Urinary bladder (tissue), 4 donors: Measurements from ENCODE around the gene TMED1. TPM values are rescaled to one million over a fixed set of nuclear protein-coding genes. Genes with fewer than 3 reads are reported as not detected.

Experiments
- DNase-seq: peaks from one replicate; pipeline ENCODE4 v3.0.0-alpha.2; 2015; ENCODE audit errors: extremely low spot score
- H3K27ac ChIP-seq: one replicate; pipeline ENCODE4 v1.5.1; 2013; ENCODE audit warnings: low read depth, mild to moderate bottlenecking, moderate library complexity
- H3K36me3 ChIP-seq: one replicate; pipeline ENCODE4 v1.6.1; 2013; ENCODE audit warnings: mild to moderate bottlenecking, moderate library complexity; ENCODE audit not compliant: insufficient read depth
- H3K4me1 ChIP-seq: one replicate; pipeline ENCODE4 v1.6.1; 2013; ENCODE audit warnings: mild to moderate bottlenecking, moderate library complexity; ENCODE audit not compliant: insufficient read depth
- H3K4me3 ChIP-seq: one replicate; pipeline ENCODE4 v1.5.1; 2013; ENCODE audit warnings: low read depth, low read length
- WGBS: extraction: QIAGEN DNeasy Blood & Tissue Kit; methylation state at CpG from one replicate; pipeline ENCODE4 v1.1.7; 2013; 5-methylcytosine and 5-hydroxymethylcytosine counted together
- polyA plus RNA-seq: library from polyadenylated mRNA; stranded (reverse); fragments of 200-250 nt; gene quantifications from one replicate; pipeline ENCODE4 v1.2.3, GENCODE V29; 2013
- small RNA-seq: library from RNA; depleted of rRNA; stranded (forward); fragments of <200 nt; gene quantifications from one replicate; pipeline ENCODE3, GENCODE V24; 2014
- total RNA-seq: library from RNA; depleted of rRNA; stranded (reverse); fragments of >200 nt; gene quantifications from one replicate; pipeline ENCODE4 v1.2.3, GENCODE V29; 2014
- donor health status: healthy with polysubstance abuse.
- donor health status: healthy.

Gene TMED1
- total and polyA plus RNA-seq, 2 donors = 23.5 to 41.6 TPM

DNA sequence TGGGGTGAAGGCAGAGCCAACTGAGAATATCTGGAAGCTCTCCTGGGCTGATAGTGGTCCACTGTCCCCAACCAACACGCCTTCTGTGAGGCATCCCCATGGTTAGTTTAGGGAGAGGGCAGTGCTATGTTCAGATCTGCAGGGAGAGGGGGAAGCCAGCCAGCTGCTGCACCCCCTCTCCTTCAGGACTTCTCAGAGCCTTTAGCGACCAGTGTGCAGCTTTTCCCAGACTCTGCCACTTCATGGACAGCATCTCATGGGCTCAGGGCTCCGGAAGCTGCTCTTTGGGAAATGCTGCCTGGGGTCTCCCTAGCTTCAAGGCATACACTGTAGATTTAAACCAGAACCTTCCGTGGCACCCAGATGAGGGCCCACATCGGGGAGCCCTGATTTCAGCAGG, 33.5 kb downstream of the TMED1 start:
- H3K4me3 ChIP-seq = no peak overlapping the region
- no peak overlapping the region for H3K27ac ChIP-seq
- H3K36me3 ChIP-seq = peaks cover 6% of the 10 kb centered on the region
- WGBS = 97% methylated on average over 5 of the region's 5 CpGs
- no peaks in the 10 kb centered on the region for H3K4me1 ChIP-seq
- DNase-seq = no peak

- 52% methylated on average over 9 of the region's 9 CpGs for WGBS
- H3K36me3 ChIP-seq = peaks cover 6% of the 10 kb centered on the region
- no peak overlapping the region for H3K27ac ChIP-seq
- no peak for DNase-seq
- H3K4me3 ChIP-seq = no peak overlapping the region
- no peaks in the 10 kb centered on the region for H3K4me1 ChIP-seq
Measured at GRCh38 chr19:10800488-10800887, 35.5 kb downstream of the TMED1 start.

DNA sequence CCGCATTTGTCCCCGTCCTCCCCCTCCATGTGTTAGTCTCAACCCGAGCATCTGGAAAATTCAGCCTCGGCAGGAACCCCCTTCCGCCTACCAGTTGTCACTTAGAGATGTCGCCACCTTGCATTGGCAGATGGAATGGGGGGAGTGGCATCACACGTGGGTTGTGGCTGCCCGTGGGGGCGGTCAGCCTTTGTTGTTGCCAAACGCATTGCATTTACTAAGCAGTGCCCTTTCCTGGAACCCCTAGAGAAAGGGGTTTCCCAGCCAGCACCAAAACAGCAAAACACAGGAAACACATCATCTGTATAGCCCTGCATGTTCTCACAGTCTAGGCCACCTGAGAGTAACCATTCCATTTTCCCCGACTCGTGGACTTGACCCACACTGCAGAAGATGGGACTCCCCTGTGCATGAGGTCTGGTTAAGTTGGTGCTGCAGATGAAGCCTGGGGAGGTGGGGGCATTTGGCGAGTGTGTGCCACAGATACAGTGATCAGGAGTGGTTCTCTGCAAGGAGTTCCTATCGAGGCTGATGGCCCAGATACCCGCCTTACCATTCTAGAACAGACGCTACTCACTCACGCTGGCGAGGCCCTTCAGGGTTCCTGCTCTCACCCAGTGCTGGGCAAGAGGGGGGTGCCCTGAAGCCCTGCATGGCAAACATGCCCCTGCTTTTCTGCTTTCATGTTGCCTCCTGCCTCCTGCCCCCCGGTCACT, 38.3 kb downstream of the TMED1 start:
- no peaks in the 10 kb centered on the region for H3K4me1 ChIP-seq
- WGBS = 73% methylated on average over 19 of the region's 19 CpGs
- H3K36me3 ChIP-seq = peaks cover 4% of the 10 kb centered on the region
- no peak for DNase-seq
- H3K4me3 ChIP-seq = no peak overlapping the region
- H3K27ac ChIP-seq = no peak overlapping the region

GRCh38 chr19:10797078-10797477, 38.9 kb downstream of the TMED1 start:
- no peak overlapping the region for H3K27ac ChIP-seq
- no peak for DNase-seq
- H3K4me1 ChIP-seq = no peaks in the 10 kb centered on the region
- H3K36me3 ChIP-seq = peaks cover 4% of the 10 kb centered on the region
- 81% methylated on average over 14 of the region's 14 CpGs for WGBS
- H3K4me3 ChIP-seq = no peak overlapping the region

DNA sequence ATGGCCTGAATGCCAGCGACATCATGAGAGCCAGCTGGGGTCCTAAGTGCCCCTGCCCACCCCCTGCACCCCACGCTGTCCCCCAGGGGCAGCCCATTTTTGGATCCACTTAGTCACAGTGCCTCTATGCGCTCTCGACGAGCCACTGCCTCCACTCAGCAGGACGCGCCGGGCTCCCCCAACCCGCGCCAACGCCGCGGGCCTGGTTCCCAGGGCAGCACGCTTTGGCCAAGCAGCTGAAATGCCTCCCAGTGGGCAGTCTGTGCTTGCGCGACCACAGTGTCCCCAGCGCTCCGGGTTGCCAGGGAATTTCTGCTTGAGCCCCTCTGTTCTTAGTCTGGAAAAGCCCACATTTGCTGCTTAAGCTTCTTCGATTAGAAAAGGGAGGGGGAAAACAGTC, 39.4 kb downstream of the TMED1 start:
- no peak overlapping the region for H3K27ac ChIP-seq
- peaks cover 4% of the 10 kb centered on the region for H3K36me3 ChIP-seq

GRCh38 chr19:10789866-10790265, 46.1 kb downstream of the TMED1 start:
- H3K36me3 ChIP-seq = peaks cover 10% of the 10 kb centered on the region

More for the DNA sequence above, 39.4 kb downstream of the TMED1 start:
- H3K4me1 ChIP-seq = no peaks in the 10 kb centered on the region
- no peak overlapping the region for H3K4me3 ChIP-seq
- no peak for DNase-seq
- WGBS = 90% methylated on average over 19 of the region's 19 CpGs

DNA sequence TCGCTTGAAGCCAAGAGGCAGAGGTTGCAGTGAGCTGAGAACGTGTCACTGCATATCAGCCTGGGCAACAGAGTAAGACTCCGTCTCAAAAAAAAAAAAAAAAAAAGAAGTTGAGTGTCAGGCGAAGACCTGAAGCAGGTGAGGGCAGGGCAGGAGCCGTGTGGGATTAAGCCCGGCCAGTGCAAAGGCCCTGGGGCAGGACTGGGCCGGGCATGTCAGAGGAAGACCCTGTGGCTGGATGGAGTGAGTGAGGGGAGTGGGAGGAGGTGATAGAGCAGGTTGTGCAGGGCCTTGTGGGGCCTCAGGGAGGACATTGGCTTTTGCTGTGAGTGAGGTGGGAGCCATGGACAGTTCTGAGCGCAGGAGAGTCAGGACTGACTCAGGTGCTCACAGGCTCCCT, 47.9 kb downstream of the TMED1 start:
- Histone ChIP-seq H3K36me3 (peaks cover 12% of the 10 kb centered on the region), H3K4me3 (no peak overlapping the region), H3K4me1 (no peaks in the 10 kb centered on the region), H3K27ac (no peak overlapping the region)
- WGBS = 95% methylated on average over 8 of the region's 8 CpGs
- no peak for DNase-seq

More at GRCh38 chr19:10789866-10790265, 46.1 kb downstream of the TMED1 start:
- no peak overlapping the region for H3K27ac ChIP-seq
- no peaks in the 10 kb centered on the region for H3K4me1 ChIP-seq
- 95% methylated on average over 10 of the region's 10 CpGs for WGBS
- H3K4me3 ChIP-seq = no peak overlapping the region
- no peak for DNase-seq

DNA sequence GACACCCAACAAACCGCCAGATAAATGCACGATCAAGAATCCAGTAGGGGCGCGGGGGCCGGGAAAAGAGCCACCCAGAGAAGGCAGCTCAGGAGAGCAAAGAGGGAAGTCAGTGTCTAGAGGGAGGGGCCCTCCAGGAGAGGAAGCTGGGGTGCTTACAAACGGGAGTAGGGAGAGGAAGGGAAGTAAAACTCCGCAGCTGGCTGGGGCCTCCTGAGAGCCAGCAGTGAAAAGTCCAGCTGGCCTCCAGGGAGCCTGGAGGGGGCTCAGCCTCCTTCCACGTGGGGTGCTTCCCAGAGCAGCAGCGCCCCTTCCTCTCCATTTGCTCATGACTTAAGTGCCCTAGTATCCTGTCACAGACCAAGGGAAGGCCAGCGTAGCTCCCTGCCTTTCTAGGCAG, 51.8 kb downstream of the TMED1 start:
- DNase-seq = no peak
- H3K4me3 ChIP-seq = no peak overlapping the region
- no peak overlapping the region for H3K27ac ChIP-seq
- no peaks in the 10 kb centered on the region for H3K4me1 ChIP-seq
- 74% methylated on average over 10 of the region's 10 CpGs for WGBS
- H3K36me3 ChIP-seq = peaks cover 8% of the 10 kb centered on the region

- WGBS = 89% methylated on average over 13 of the region's 13 CpGs
- no peak overlapping the region for H3K27ac ChIP-seq
- H3K36me3 ChIP-seq = peaks cover 6% of the 10 kb centered on the region
- H3K4me1 ChIP-seq = no peaks in the 10 kb centered on the region
- DNase-seq = no peak
- H3K4me3 ChIP-seq = no peak overlapping the region
Measured at GRCh38 chr19:10782795-10783194, 53.2 kb downstream of the TMED1 start.

Small RNA genes lying within 50 kb of the gene (small RNA-seq; reads per million reads assigned to genes)
- 0.41 reads per million, percentile 34 among the genes with 10 or more reads in this experiment for gene MIR199A1
- not detected for gene MIR6793

Other genes starting within 250 kb of the TMED1 start
- gene AP1M2, start 248.9 kb downstream of the TMED1 start, total RNA-seq = 9.4 TPM
- gene AP1M2, start 248.9 kb downstream of the TMED1 start, polyA plus RNA-seq = 9.3 TPM
- gene SLC44A2, start 210.7 kb downstream of the TMED1 start, total RNA-seq = 40.7 TPM
- gene SLC44A2, start 210.7 kb downstream of the TMED1 start, polyA plus RNA-seq = 76.5 TPM
- 103 TPM for gene ILF3, start 181.9 kb downstream of the TMED1 start, total RNA-seq
- gene ILF3, start 181.9 kb downstream of the TMED1 start, polyA plus RNA-seq = 107 TPM
- 16.3 TPM for gene QTRT1, start 134.8 kb downstream of the TMED1 start, total RNA-seq
- gene QTRT1, start 134.8 kb downstream of the TMED1 start, polyA plus RNA-seq = 55.3 TPM
- 76.2 TPM for gene DNM2, start 118.1 kb downstream of the TMED1 start, total RNA-seq
- 87.0 TPM for gene DNM2, start 118.1 kb downstream of the TMED1 start, polyA plus RNA-seq
- 2.6 TPM for gene C19orf38, start 12.2 kb upstream of the TMED1 start, total RNA-seq
- gene C19orf38, start 12.2 kb upstream of the TMED1 start, polyA plus RNA-seq = 2.4 TPM
- 19.1 TPM for gene CARM1, start 35.3 kb upstream of the TMED1 start, total RNA-seq
- gene CARM1, start 35.3 kb upstream of the TMED1 start, polyA plus RNA-seq = 55.7 TPM
- 47.2 TPM for gene YIPF2, start 92.4 kb upstream of the TMED1 start, total RNA-seq
- gene YIPF2, start 92.4 kb upstream of the TMED1 start, polyA plus RNA-seq = 38.1 TPM
- gene TIMM29, start 92.6 kb upstream of the TMED1 start, total RNA-seq = 14.1 TPM
- gene TIMM29, start 92.6 kb upstream of the TMED1 start, polyA plus RNA-seq = 19.7 TPM
- 38.1 TPM for gene SMARCA4, start 124.8 kb upstream of the TMED1 start, total RNA-seq
- gene SMARCA4, start 124.8 kb upstream of the TMED1 start, polyA plus RNA-seq = 46.0 TPM